NCI-H526 treated with DMSO at 0.1 percent for 48 hours (cell line): ENCODE measurements around the gene EML1.
"Not testable (repeated sequence)": the region's sequence is repeated elsewhere in the genome, so short reads cannot be mapped to it uniquely, and the experiment has no call there.

Source experiments
- DNase-seq: peaks from one replicate; lab custom pipeline; 2025; lab: John Stamatoyannopoulos, UW

Gene EML1

GRCh38 chr14:99755629-99756603, 37.3 kb upstream of the EML1 start:
- no peak for DNase-seq

DNA sequence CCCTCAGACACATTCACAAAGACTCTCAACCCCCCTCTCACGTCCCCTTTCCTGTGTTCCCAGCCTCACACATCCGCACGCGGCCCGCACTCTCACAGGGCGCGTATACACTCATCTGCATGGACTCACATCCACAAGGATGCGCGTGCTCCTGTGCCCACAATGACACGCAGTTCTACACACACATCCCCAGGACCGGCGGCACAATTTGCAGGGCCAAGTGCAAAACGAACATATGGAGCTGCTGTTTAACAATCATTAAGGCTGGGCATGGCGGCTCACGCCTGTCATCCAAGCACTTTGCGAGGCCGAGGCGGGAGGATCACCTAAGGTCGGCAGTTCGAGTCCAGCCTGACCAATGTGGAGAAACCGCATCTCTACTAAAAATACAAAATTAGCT, 36.4 kb upstream of the EML1 start:
- no peak for DNase-seq

DNA sequence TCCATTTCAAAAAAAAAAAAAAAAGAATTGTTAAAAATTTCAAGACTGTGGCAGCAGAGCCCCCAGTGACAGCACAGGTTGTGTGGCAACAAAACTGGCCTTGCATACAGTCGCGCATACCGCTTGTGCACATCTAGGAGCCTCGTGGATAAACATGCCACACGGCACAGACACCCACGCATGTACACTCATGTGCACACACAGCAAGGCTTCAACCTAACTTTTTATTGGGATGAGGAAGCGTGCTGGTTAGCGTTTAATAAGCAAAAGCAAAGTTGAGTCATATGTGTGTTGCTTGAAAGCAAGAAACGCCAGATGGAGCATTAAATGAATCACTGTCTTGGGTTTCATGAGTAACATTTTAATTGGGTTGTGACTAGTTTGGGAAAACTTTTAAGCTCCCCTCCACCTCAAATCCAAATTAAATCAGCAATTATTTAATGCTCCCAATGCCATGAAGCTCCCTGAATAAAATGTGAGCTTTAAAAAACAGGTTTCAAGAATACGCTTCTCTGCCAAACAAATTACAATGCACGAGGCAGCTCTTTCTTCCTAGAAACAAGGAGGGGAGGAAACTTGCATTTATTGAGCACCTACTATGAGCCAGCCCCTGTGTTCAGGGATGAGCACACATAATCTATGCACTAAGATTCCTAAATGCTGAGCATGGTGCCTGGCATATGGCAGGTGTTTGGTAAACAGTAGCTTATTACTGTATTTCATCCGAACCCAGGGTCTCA, 35.7 kb upstream of the EML1 start:
- DNase-seq, result no peak

GRCh38 chr14:99758121-99758821, 34.9 kb upstream of the EML1 start:
- DNase-seq, result peak; percentile 18

DNA sequence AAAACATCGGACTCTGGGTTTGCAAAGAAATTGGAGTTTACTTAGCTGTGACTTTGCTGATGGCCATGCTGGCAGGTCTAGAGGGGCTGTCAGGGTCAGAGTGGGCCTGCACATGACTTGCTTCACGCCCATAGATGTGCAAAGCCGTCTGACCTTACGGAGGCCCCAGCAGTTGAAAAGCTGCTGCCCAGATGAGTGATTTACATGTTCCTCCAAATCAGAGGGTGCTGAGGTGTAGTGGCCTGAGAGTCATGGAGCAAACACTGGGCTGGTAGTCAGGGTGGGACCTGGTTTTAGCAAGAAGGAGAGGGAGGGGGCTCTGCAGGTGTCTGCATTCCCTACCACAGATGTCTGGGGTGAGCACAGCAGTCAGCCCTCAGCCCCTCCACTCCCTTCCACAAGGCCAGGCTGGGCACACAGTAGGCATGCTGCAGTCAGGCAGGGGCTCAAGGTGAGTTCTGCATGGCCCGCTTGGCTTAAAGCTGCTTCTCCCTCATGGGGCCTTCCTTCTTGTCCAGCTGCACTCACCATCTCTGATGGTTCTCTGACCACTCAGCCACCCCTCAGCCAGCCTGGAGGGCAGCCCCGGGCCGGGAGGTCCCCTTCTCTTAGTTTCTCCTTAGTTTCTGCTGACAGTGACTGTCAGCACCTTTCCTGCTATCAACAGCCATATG, 34.2 kb upstream of the EML1 start:
- no peak for DNase-seq

- no peak for DNase-seq
Observed at GRCh38 chr14:99759546-99759925, 33.7 kb upstream of the EML1 start.

DNA sequence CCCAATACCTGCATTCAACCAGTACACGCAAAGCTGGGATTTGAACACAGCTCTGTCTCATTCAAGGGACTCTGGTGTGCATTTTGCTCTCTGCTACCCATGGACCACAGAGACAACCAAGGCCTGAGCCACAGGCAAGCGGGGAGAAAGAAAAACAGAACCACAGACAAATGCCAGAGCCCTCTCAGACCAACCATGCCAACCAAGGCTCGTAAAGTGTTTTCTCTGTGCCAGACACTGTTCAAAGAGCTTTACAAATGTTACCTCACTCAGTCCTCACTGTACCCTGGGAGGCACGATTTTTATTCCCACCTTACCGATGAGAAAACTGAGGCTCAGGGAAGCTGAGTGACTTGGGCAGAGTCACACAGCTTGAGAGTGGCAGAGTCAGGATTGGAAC, 32.4 kb upstream of the EML1 start:
- DNase-seq, result no peak

- DNase-seq, result not testable (repeated sequence)
Observed at GRCh38 chr14:99762911-99763310, 30.3 kb upstream of the EML1 start.

DNA sequence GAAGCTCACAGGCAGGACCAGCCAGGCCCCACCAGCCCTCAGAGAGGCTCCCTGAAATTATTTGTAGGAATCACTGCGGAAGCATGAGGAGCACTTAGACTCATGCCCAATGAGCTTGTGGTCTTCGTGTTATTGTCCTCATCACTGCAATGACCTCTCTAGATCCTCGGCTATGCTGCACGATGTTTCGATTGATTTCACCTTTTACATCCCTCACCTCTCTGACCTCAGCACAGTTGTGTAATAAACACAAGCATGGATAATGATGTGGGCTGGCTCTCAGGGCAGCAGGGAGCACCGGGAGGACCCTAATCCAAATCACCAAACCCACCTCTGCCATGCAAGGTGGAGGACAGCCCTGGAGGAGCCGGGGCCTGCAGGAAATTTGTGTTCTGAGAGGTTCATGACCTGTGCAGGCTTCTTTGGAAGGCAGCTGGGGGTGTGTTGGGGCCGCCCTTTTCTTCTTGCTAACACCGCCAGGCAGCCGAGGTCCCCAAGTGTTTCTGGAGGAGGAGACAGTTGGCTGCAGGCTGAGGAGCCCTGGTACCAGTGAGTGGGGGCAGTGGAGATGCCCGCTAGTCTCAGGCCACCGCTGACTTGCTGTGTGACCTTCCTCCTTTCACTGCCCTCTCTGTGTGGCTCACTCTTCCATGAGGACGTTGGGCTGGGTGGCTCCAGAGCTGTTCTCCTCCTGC, 29.5 kb upstream of the EML1 start:
- no peak for DNase-seq

- DNase-seq, result no peak
Observed at GRCh38 chr14:99764222-99764706, 28.9 kb upstream of the EML1 start.

DNA sequence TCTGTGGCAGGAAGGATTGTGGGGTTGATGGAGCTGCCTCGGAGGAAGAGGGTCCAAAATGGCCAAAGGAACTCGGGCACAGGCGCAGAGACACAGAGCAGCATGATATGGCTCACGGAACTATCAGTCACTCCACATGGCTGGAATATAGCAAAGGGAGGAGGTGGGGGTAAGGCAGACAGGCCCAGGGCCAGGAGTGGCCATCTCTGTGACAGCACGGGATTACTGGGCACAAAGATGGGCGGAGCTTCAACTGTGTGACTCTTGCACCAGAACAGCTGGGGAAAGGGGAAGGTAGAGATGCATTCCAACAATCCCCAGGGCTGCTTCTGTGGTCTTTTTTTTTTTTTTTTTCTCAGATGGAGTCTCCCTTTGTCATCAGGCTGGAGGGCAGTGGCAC, 24.8 kb upstream of the EML1 start:
- no peak for DNase-seq

DNA sequence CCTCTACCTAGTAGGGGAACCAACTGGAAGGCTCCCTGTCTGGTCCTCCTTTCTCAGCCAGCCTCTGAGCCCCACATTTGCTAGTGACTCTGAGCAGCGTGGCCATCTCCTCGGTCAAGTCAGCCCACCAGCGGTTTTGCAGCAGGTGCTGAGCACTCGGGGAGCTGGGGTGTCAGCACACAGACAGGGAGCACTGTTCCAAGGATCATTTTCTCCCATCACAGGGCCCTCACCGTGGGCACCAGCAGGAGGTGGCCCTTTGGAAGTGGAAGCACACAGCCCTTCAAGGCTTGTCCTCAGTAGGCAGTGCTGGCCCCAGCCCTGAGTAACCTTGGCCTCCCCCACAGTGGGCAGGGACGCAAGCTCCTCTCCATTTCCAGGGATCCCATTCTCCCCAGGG, 24.1 kb upstream of the EML1 start:
- no peak for DNase-seq

GRCh38 chr14:99769799-99770198, 23.4 kb upstream of the EML1 start:
- no peak for DNase-seq

- no peak for DNase-seq
Observed at GRCh38 chr14:99772371-99773283, 20.6 kb upstream of the EML1 start.

DNA sequence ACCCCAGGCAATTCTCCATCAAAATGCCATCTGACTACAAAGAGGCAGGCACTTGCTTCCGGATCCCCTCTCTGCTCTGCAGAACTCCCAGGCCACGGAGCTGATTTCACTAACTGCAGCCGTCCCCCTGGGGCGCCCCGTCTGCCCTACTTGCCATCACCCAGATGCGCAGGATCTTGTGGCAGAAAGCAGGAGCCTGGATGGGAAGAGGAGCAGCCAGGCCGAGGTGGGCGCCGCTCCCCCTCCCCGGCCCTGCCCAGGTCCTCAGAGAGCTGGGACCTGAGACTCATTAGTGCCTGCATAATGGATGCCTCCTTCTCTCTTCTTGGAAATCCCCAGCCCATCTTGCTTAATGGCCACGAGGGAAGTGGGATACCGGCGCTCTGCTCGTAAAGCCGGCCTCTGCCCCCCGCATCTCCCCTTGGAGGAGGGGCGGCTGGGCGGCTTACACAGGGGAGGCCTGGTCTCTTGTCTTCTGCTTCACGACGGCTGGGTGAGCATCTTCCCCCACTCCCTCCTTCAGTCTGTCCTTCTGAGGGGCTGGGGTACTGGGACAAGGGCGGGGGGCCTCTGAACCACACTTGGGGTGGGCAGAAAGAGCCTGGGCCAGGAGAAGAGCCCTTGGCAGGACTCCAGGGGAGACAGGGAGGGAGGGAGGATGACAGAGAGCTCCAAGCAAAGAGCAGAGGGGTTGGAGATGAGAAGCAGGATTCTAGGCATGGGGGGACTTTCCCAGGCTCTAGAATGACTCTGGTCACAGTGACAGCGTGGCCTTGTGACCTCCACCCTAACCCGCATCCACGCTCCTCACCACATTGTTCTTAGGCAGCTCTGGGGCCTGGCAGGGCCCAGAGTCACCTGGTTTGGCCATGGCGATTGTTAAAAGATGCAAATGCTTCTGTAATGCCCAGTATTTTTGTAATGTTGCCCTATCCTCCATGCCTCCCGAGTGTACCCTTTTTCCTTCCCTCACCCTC, 19.4 kb upstream of the EML1 start:
- no peak for DNase-seq

- no peak for DNase-seq
Observed at GRCh38 chr14:99774556-99775307, 18.5 kb upstream of the EML1 start.

DNA sequence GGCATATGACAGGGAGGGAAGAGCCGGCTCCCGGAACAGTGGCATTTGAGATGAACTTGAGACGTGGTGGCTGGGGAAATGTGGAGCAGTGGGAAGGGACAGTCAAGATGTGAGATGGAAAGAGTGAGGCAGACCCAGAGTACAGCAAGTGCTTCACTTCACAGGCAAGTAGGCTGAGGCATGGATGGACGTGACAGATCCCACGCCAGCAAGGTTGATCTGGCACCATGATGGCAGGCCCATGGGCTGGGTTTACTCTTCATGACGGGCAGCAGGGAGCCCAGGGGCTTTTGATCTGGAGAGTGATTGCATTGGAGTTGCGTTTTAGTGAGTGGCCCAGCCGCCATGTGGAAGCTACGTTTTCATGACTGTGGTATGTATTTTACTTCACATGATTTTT, 17.9 kb upstream of the EML1 start:
- no peak for DNase-seq

DNA sequence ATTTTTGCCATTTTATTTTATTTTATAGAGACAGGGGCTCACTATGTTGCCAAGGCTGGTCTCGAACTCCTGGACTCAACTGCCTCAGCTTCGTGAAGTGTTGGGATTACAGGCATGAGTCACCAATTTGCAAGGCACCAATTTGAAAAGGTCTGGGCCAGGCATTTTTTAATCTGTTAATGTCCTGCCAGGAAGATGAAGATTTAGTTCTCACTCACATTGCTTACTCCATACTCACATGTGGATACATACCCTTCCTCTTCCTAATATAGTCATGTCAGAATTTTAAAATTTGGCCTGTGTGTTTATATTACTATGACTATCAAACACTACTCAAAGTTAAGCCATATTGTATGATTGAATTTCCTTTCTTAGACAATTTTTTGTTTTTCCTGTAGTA, 15.3 kb upstream of the EML1 start:
- DNase-seq, result no peak
